Hepatocyte (in vitro differentiated cells): Measurements from ENCODE around the gene GBP3. TPM values are rescaled to one million over a fixed set of nuclear protein-coding genes. Genes with fewer than 3 reads are reported as not detected.
"Not testable (repeated sequence)": the region's sequence is repeated elsewhere in the genome, so short reads cannot be mapped to it uniquely, and the experiment has no call there.

Experiments used
- DNase-seq: peaks from one replicate; pipeline ENCODE4 v3.0.0-alpha.2; 2016; ENCODE audit warnings: low spot score
- H2AFZ ChIP-seq: fragments of 200-600 bp; sonication (generic); 2 replicates; pipeline ENCODE4 v1.6.0; 2016; ENCODE audit warnings: antibody characterized with exemption, mild to moderate bottlenecking
- H3K27ac ChIP-seq: fragments of 200-600 bp; sonication (generic); 2 replicates; pipeline ENCODE4 v1.5.1; 2016; ENCODE audit warnings: mild to moderate bottlenecking
- H3K27me3 ChIP-seq: fragments of 200-600 bp; sonication (generic); 2 replicates; pipeline ENCODE4 v1.6.1; 2016
- H3K36me3 ChIP-seq: fragments of 200-600 bp; sonication (generic); replicated peaks from 2 replicates; pipeline ENCODE4 v1.5.1; 2016; ENCODE audit warnings: low read depth; ENCODE audit not compliant: insufficient read depth
- H3K4me1 ChIP-seq: fragments of 200-600 bp; sonication (generic); 2 replicates; pipeline ENCODE4 v1.5.1; 2016; ENCODE audit warnings: mild to moderate bottlenecking, moderate library complexity; ENCODE audit not compliant: insufficient read depth
- H3K4me2 ChIP-seq: fragments of 200-600 bp; sonication (generic); 2 replicates; pipeline ENCODE4 v1.6.0; 2016
- H3K4me3 ChIP-seq: fragments of 200-600 bp; sonication (generic); 2 replicates; pipeline ENCODE4 v1.5.1; 2016; ENCODE audit warnings: mild to moderate bottlenecking
- H3K79me2 ChIP-seq: fragments of 200-600 bp; sonication (generic); 2 replicates; pipeline ENCODE4 v1.6.0; 2017; ENCODE audit warnings: mild to moderate bottlenecking
- H3K9me2 ChIP-seq: fragments of 200-600 bp; sonication (generic); replicated peaks from 2 replicates; pipeline ENCODE4 v1.6.0; 2017; ENCODE audit warnings: mild to moderate bottlenecking; ENCODE audit not compliant: insufficient read depth
- H3K9me3 ChIP-seq: fragments of 200-600 bp; sonication (generic); 2 replicates; pipeline ENCODE4 v1.5.1; 2016; ENCODE audit warnings: low read depth, mild to moderate bottlenecking
- H4K20me1 ChIP-seq: fragments of 200-600 bp; sonication (generic); 2 replicates; pipeline ENCODE4 v1.6.0; 2016; ENCODE audit warnings: mild to moderate bottlenecking; ENCODE audit not compliant: insufficient read depth, poor library complexity, severe bottlenecking
- EZH2 ChIP-seq: fragments of 200-600 bp; sonication (generic); IDR thresholded peaks from 2 replicates; pipeline ENCODE4 v1.6.1; 2016; ENCODE audit warnings: antibody characterized with exemption, mild to moderate bottlenecking, borderline replicate concordance
- EZH2phosphoT487 ChIP-seq: fragments of 200-600 bp; sonication (generic); IDR thresholded peaks from one replicate; pipeline ENCODE4 v1.6.1; 2018; ENCODE audit warnings: antibody characterized with exemption, mild to moderate bottlenecking, low read depth, moderate library complexity; ENCODE audit not compliant: unreplicated experiment, severe bottlenecking
- WGBS: methylation state at CpG from one replicate; pipeline ENCODE4 v1.1.6; 2016; ENCODE audit warnings: low lambda C conversion rate; ENCODE audit errors: missing lambda C conversion rate; 5-methylcytosine and 5-hydroxymethylcytosine counted together
- polyA plus RNA-seq: library from polyadenylated mRNA; unstranded; fragments of >200 nt; fragmentation: Nextera tagmentation; extraction: Ambion mirVana; gene quantifications from 2 replicates; pipeline ENCODE4 v1.2.1, GENCODE V29; 2016
- total RNA-seq: library from RNA; depleted of rRNA; stranded (reverse); fragments of >200 nt; gene quantifications from 2 replicates; pipeline ENCODE4 v1.2.3, GENCODE V29; 2014
- TF ChIP-seq, protein P1 (sequence below): fragments of 200-600 bp; sonication (generic); IDR thresholded peaks from 2 replicates; pipeline ENCODE4 v1.5.1; 2016; ENCODE audit warnings: antibody characterized with exemption, mild to moderate bottlenecking; ENCODE audit not compliant: poor library complexity

Gene GBP3
- total and polyA plus RNA-seq, 2 experiments from 2014 or later: 5.4 to 12.0 TPM

DNA sequence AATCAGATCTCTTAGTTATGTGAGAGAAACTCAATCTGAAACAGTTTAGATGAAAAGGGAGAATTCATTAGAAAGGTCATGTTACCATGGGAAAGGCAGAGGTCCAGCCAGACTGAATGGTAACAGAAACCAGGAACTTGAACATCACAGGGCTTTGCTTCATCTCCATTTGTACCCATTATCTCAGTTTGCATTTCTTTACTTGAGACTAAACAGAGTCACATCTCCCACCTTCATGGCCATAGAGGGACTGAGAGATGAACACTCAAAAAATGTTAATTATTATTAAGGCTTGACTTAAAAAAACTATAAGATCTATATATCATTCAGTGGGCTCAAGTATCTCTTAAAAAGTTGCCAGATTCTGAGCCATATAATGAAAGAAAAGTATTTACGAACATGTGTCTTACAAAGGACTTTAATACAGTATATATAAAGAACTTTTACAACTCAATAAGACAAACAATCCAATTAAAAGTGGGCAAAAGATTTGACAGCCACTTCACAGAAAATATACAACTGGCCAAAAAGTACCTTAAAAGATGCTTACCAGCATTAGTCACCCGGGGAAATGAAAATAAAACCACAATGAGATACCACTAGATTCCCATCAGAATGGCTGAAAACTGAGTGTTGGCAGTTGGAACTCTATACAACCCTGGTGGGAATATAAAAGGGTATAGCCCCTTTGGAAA, 43.5 kb downstream of the GBP3 start:
- no peaks in the 10 kb centered on the region for H3K36me3 ChIP-seq
- WGBS: 62% methylated on average over 2 of the region's 2 CpGs
- no peaks in the 10 kb centered on the region for H3K9me2 ChIP-seq
- H3K79me2 ChIP-seq: peaks cover 85% of the 10 kb centered on the region
- no peak overlapping the region for H3K4me3 ChIP-seq
- no peak for TF ChIP-seq EZH2
- no peak for TF ChIP-seq EZH2phosphoT487
- TF ChIP-seq, protein P1, sequence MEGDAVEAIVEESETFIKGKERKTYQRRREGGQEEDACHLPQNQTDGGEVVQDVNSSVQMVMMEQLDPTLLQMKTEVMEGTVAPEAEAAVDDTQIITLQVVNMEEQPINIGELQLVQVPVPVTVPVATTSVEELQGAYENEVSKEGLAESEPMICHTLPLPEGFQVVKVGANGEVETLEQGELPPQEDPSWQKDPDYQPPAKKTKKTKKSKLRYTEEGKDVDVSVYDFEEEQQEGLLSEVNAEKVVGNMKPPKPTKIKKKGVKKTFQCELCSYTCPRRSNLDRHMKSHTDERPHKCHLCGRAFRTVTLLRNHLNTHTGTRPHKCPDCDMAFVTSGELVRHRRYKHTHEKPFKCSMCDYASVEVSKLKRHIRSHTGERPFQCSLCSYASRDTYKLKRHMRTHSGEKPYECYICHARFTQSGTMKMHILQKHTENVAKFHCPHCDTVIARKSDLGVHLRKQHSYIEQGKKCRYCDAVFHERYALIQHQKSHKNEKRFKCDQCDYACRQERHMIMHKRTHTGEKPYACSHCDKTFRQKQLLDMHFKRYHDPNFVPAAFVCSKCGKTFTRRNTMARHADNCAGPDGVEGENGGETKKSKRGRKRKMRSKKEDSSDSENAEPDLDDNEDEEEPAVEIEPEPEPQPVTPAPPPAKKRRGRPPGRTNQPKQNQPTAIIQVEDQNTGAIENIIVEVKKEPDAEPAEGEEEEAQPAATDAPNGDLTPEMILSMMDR: no peak
- H3K9me3 ChIP-seq: no peaks in the 10 kb centered on the region
- no peaks in the 10 kb centered on the region for H3K27me3 ChIP-seq
- peaks cover 2% of the 10 kb centered on the region for H3K4me1 ChIP-seq
- no peak overlapping the region for H2AFZ ChIP-seq
- peaks cover 40% of the 10 kb centered on the region for H4K20me1 ChIP-seq
- peak overlapping the region; percentile 29 for H3K27ac ChIP-seq
- DNase-seq: no peak
- no peak overlapping the region for H3K4me2 ChIP-seq

- peaks cover 38% of the 10 kb centered on the region for H4K20me1 ChIP-seq
- over 99% methylated on average over 5 of the region's 5 CpGs for WGBS
Observed at GRCh38 chr1:88976235-88976634, 46.4 kb downstream of the GBP3 start.

GRCh38 chr1:88974616-88975172, 48.0 kb downstream of the GBP3 start:
- H3K9me2 ChIP-seq, H3K27me3 ChIP-seq, H3K9me3 ChIP-seq, H2AFZ ChIP-seq, H3K4me3 ChIP-seq, H3K27ac ChIP-seq, H3K36me3 ChIP-seq, H3K4me2 ChIP-seq, H3K4me1 ChIP-seq, DNase-seq: not testable (repeated sequence)
- H3K79me2 ChIP-seq: peaks cover 70% of the 10 kb centered on the region
- 97% methylated on average over 13 of the region's 13 CpGs for WGBS
- H4K20me1 ChIP-seq: peaks cover 23% of the 10 kb centered on the region

More at GRCh38 chr1:88976235-88976634, 46.4 kb downstream of the GBP3 start:
- Histone ChIP-seq H3K9me3 (no peaks in the 10 kb centered on the region), H2AFZ (no peak overlapping the region), H3K27ac (no peak overlapping the region), H3K4me3 (no peak overlapping the region), H3K79me2 (peaks cover 78% of the 10 kb centered on the region), H3K9me2 (no peaks in the 10 kb centered on the region), H3K4me1 (no peaks in the 10 kb centered on the region), H3K36me3 (no peaks in the 10 kb centered on the region), H3K4me2 (no peak overlapping the region), H3K27me3 (no peaks in the 10 kb centered on the region)
- no peak for DNase-seq
- TF ChIP-seq EZH2 (no peak), EZH2phosphoT487 (no peak)
- TF ChIP-seq, protein P1: no peak

GRCh38 chr1:88973520-88974137, 49.0 kb downstream of the GBP3 start:
- DNase-seq: peak; percentile 51
- 64% methylated on average over 2 of the region's 2 CpGs for WGBS
- TF ChIP-seq EZH2phosphoT487: no peak
- TF ChIP-seq EZH2: no peak
- TF ChIP-seq, protein P1: peak; percentile 67
- H3K9me3 ChIP-seq: no peaks in the 10 kb centered on the region
- no peaks in the 10 kb centered on the region for H3K9me2 ChIP-seq
- H2AFZ ChIP-seq: no peak overlapping the region
- H3K4me2 ChIP-seq: no peak overlapping the region
- H3K79me2 ChIP-seq: peaks cover 61% of the 10 kb centered on the region
- no peak overlapping the region for H3K4me3 ChIP-seq
- H4K20me1 ChIP-seq: peaks cover 13% of the 10 kb centered on the region
- H3K36me3 ChIP-seq: no peaks in the 10 kb centered on the region
- H3K27me3 ChIP-seq: no peaks in the 10 kb centered on the region
- no peaks in the 10 kb centered on the region for H3K4me1 ChIP-seq
- no peak overlapping the region for H3K27ac ChIP-seq
